ENCODE data around the gene YJEFN3. TPM values are rescaled to one million over a fixed set of nuclear protein-coding genes. Genes with fewer than 3 reads are reported as not detected.

YJEFN3 gene
- total RNA-seq, 8 experiments from 2014 or later = 1.1 to 10.6 (median 4.2) TPM

GRCh38 chr19:19571071-19571786, 42.5 kb downstream of the YJEFN3 start:
- no peak for ATAC-seq (replicated peaks in 6 of 8)
- no peak overlapping the region for H3K27ac ChIP-seq
- no peaks in the 10 kb centered on the region for H3K4me1 ChIP-seq (replicated peaks in 1 of 2)
- in situ Hi-C loops (cut with MboI; ENCODE audit: low pct_unique_long_range_greater_than_20kb in 2 of 9, low sequenced_read_pairs in 9 of 9, unreplicated experiment in 9 of 9) = no loop called here
- 40 to 100% (median 98%) methylated on average over 1 to 8 of the region's 11 CpGs; no CpG with 5 or more reads in 3 of the 10 experiments for WGBS, 10 experiments
- H3K4me3 ChIP-seq = no peak overlapping the region

GRCh38 chr19:19575411-19575810, 46.7 kb downstream of the YJEFN3 start:
- 40 to 87% (median 60%) methylated on average over 1 to 6 of the region's 6 CpGs; no CpG with 5 or more reads in 2 of the 10 experiments for WGBS, 10 experiments
- Histone ChIP-seq H3K4me3 (no peak overlapping the region), H3K4me1 (replicated peaks in 1 of 2) (peaks cover 0 to 3% of the 10 kb centered on the region in 2 donors), H3K27ac (no peak overlapping the region)
- in situ Hi-C loops (cut with MboI; ENCODE audit: low pct_unique_long_range_greater_than_20kb in 2 of 9, low sequenced_read_pairs in 9 of 9, unreplicated experiment in 9 of 9) = no loop called here
- no peak for ATAC-seq (replicated peaks in 6 of 8)

- 44 to 100% (median 63%) methylated on average over 1 to 5 of the region's 6 CpGs; no CpG with 5 or more reads in 2 of the 10 experiments for WGBS, 10 experiments
These were observed 49.5 kb downstream of the YJEFN3 start for GRCh38 chr19:19578252-19578651.

GRCh38 chr19:19579533-19580361, 51.0 kb downstream of the YJEFN3 start:
- no peak for ATAC-seq (replicated peaks in 6 of 8)
- 53 to 100% (median 90%) methylated on average over 1 to 4 of the region's 25 CpGs; no CpG with 5 or more reads in 3 of the 10 experiments for whole genome bisulfite sequencing, 10 experiments
- no peak overlapping the region for H3K4me3 ChIP-seq
- peaks cover 0 to 3% of the 10 kb centered on the region in 2 donors for H3K4me1 ChIP-seq (replicated peaks in 1 of 2)
- no peak overlapping the region for H3K27ac ChIP-seq
- in situ Hi-C loops (cut with MboI; ENCODE audit: low pct_unique_long_range_greater_than_20kb in 2 of 9, low sequenced_read_pairs in 9 of 9, unreplicated experiment in 9 of 9) = no loop called here

More at GRCh38 chr19:19578252-19578651, 49.5 kb downstream of the YJEFN3 start:
- in situ Hi-C loops (cut with MboI; ENCODE audit: low pct_unique_long_range_greater_than_20kb in 2 of 9, low sequenced_read_pairs in 9 of 9, unreplicated experiment in 9 of 9) = no loop called here
- H3K4me3 ChIP-seq = no peak overlapping the region
- no peak overlapping the region for H3K27ac ChIP-seq
- peaks cover 0 to 3% of the 10 kb centered on the region in 2 donors for H3K4me1 ChIP-seq (replicated peaks in 1 of 2)
- ATAC-seq (replicated peaks in 6 of 8) = peak in 5 of 8 experiments; percentile 72 to 88 (median 74)

- peaks cover 0 to 3% of the 10 kb centered on the region in 2 donors for H3K4me1 ChIP-seq (replicated peaks in 1 of 2)
- no peak overlapping the region for H3K27ac ChIP-seq
- in situ Hi-C loops (cut with MboI; ENCODE audit: low pct_unique_long_range_greater_than_20kb in 2 of 9, low sequenced_read_pairs in 9 of 9, unreplicated experiment in 9 of 9) = no loop called here
- WGBS, 10 experiments = 84 to 100% (median 92%) methylated on average over 1 to 3 of the region's 4 CpGs; no CpG with 5 or more reads in 5 of the 10 experiments
- ATAC-seq (replicated peaks in 6 of 8) = no peak
- H3K4me3 ChIP-seq = no peak overlapping the region
These were observed 51.7 kb downstream of the YJEFN3 start for GRCh38 chr19:19580418-19580817.

GRCh38 chr19:19581391-19581790, 52.7 kb downstream of the YJEFN3 start:
- in situ Hi-C loops (cut with MboI; ENCODE audit: low pct_unique_long_range_greater_than_20kb in 2 of 9, low sequenced_read_pairs in 9 of 9, unreplicated experiment in 9 of 9) = no loop called here
- 60 to 100% (median 92%) methylated on average over 1 to 5 of the region's 13 CpGs; no CpG with 5 or more reads in 2 of the 10 experiments for WGBS, 10 experiments

GRCh38 chr19:19582471-19582870, 53.8 kb downstream of the YJEFN3 start:
- in situ Hi-C loops (cut with MboI; ENCODE audit: low pct_unique_long_range_greater_than_20kb in 2 of 9, low sequenced_read_pairs in 9 of 9, unreplicated experiment in 9 of 9) = no loop called here
- H3K4me1 ChIP-seq (replicated peaks in 1 of 2) = peaks cover 0 to 3% of the 10 kb centered on the region in 2 donors
- no peak overlapping the region for H3K4me3 ChIP-seq
- WGBS, 10 experiments = 60 to 97% (median 76%) methylated on average over 1 to 6 of the region's 6 CpGs; no CpG with 5 or more reads in 5 of the 10 experiments
- ATAC-seq (replicated peaks in 6 of 8) = no peak
- H3K27ac ChIP-seq = no peak overlapping the region

More at GRCh38 chr19:19581391-19581790, 52.7 kb downstream of the YJEFN3 start:
- H3K4me3 ChIP-seq = no peak overlapping the region
- no peak for ATAC-seq (replicated peaks in 6 of 8)
- H3K27ac ChIP-seq = no peak overlapping the region
- H3K4me1 ChIP-seq (replicated peaks in 1 of 2) = peaks cover 0 to 3% of the 10 kb centered on the region in 2 donors

- Histone ChIP-seq H3K4me3 (no peak overlapping the region), H3K4me1 (replicated peaks in 1 of 2) (no peaks in the 10 kb centered on the region), H3K27ac (no peak overlapping the region)
- ATAC-seq (replicated peaks in 6 of 8) = no peak
- WGBS, 10 experiments = 20 to 100% (median 77%) methylated on average over 1 to 4 of the region's 6 CpGs; no CpG with 5 or more reads in 3 of the 10 experiments
- in situ Hi-C loops (cut with MboI; ENCODE audit: low pct_unique_long_range_greater_than_20kb in 2 of 9, low sequenced_read_pairs in 9 of 9, unreplicated experiment in 9 of 9) = no loop called here
These were observed 55.6 kb downstream of the YJEFN3 start for GRCh38 chr19:19584356-19584755.

Other genes with a start within 250 kb of the YJEFN3 start
- gene SUGP1, start 208.4 kb upstream of the YJEFN3 start, total RNA-seq = 10 to 100 TPM; 27.6 to 66.0 (median 42.5) TPM
- gene MAU2, start 208.1 kb upstream of the YJEFN3 start, total RNA-seq = 10 to 100 TPM; 17.7 to 67.6 (median 27.4) TPM
- gene GATAD2A, start 123.2 kb upstream of the YJEFN3 start, total RNA-seq = 10 to 100 TPM; 23.9 to 65.0 (median 39.6) TPM
- gene TSSK6, start 13.4 kb upstream of the YJEFN3 start, total RNA-seq = 1 to 10 TPM in 7 of 8 experiments, under 1 TPM in 1; 0.92 to 3.2 (median 2.0) TPM
- gene NDUFA13, start 12.7 kb upstream of the YJEFN3 start, total RNA-seq = 100 to 1,000 TPM; 323 to 522 (median 409) TPM
- gene CILP2, start 9.4 kb downstream of the YJEFN3 start, total RNA-seq = 1 to 10 TPM in 2 of 8 experiments, under 1 TPM in 6; 0.37 to 1.5 (median 0.90) TPM
- gene PBX4, start 89.8 kb downstream of the YJEFN3 start, total RNA-seq = 1 to 10 TPM in 6 of 8 experiments, under 1 TPM in 1, not detected in 1; 0.87 to 6.4 (median 3.7) TPM
- gene LPAR2, start 99.3 kb downstream of the YJEFN3 start, total RNA-seq = 10 to 100 TPM in 5 of 8 experiments, 1 to 10 TPM in 3; 1.3 to 30.2 (median 18.2) TPM
- 10 to 100 TPM in 1 of 8 experiments, 1 to 10 TPM in 7; 3.2 to 18.2 (median 7.5) TPM for gene GMIP, start 114.7 kb downstream of the YJEFN3 start, total RNA-seq
- 10 to 100 TPM; 18.7 to 96.9 (median 31.1) TPM for gene ATP13A1, start 134.8 kb downstream of the YJEFN3 start, total RNA-seq
- gene ZNF101, start 139.9 kb downstream of the YJEFN3 start, total RNA-seq = 10 to 100 TPM in 2 of 8 experiments, 1 to 10 TPM in 6; 5.5 to 10.8 (median 8.1) TPM
- gene ZNF14, start 204.2 kb downstream of the YJEFN3 start, total RNA-seq = 10 to 100 TPM in 5 of 8 experiments, 1 to 10 TPM in 3; 3.7 to 13.9 (median 12.4) TPM